ENCODE results near the gene NME4.

NME4 gene

DNA sequence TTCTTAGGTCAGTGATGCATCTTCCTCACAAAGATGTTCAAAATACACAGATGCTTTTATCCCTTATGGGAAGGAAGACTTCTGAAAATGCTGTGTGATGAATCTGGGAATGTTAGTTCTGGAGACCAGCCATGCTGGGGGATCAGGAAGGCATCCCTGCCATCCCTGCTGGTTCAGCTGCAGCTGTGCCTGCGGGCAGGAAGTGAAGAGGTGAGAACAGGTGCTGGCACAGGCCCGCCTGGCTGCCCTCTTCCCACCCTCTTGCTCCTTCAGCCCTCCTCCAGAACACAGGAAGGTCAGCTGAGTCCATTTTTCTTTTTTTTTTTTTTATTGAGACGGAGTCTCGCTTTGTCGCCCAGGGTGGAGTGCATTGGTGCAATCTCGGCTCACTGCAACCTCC is 43.6 kb downstream of the NME4 start:
- Histone ChIP-seq H2BK5ac (ENCODE audit: low read length) (peak overlapping the region; percentile 5), H4K91ac (ENCODE audit: low read depth, low read length, poor library complexity) (no peak overlapping the region), H2AFZ (ENCODE audit: low read length) (no peak overlapping the region), H3K18ac (ENCODE audit: low read length) (no peak overlapping the region), H3K4me1 (ENCODE audit: control insufficient read depth in 2 of 2, insufficient read depth in 1 of 2, low read depth in 1 of 2, low read length in 2 of 2) (peaks cover 5 to 7% of the 10 kb centered on the region in 2 donors), H3K79me1 (ENCODE audit: low read depth, low read length) (peaks cover 6% of the 10 kb centered on the region), H3K4me3 (ENCODE audit: low read length in 2 of 2) (no peak overlapping the region), H3K9ac (ENCODE audit: low read depth, low read length, poor library complexity) (peak overlapping the region; percentile 60), H3K4me2 (ENCODE audit: insufficient read depth, low read length, poor library complexity, severe bottlenecking) (no peak overlapping the region), H3K9me3 (replicated peaks in 1 of 2; ENCODE audit: control insufficient read depth in 2 of 2, insufficient read depth in 1 of 2, low read depth in 1 of 2, low read length in 2 of 2) (no peaks in the 10 kb centered on the region), H2BK12ac (ENCODE audit: low read length) (no peak overlapping the region), H3K14ac (ENCODE audit: low read length) (no peak overlapping the region), H3K36me3 (replicated peaks in 1 of 2; ENCODE audit: control insufficient read depth in 2 of 2, insufficient read depth in 2 of 2, low read length in 2 of 2) (peaks cover 7 to 50% of the 10 kb centered on the region in 2 donors), H2BK15ac (ENCODE audit: low read length) (no peak overlapping the region), H3K23ac (ENCODE audit: low read depth, low read length, poor library complexity) (no peak overlapping the region), H3K27me3 (ENCODE audit: control insufficient read depth in 3 of 3, insufficient read depth in 3 of 3, low read depth in 1 of 3, low read length in 3 of 3) (no peaks in the 10 kb centered on the region), H3K4ac (ENCODE audit: low read length) (no peak overlapping the region), H2BK120ac (ENCODE audit: low read depth, low read length) (no peak overlapping the region), H3K27ac (replicated peaks; ENCODE audit: low read length) (no peak overlapping the region), H2AK5ac (ENCODE audit: low read depth, low read length) (no peak overlapping the region), H4K8ac (ENCODE audit: low read depth, low read length) (no peak overlapping the region)
- no peak for DNase-seq (ENCODE audit: low spot score)
- WGBS, 2 donors (ENCODE audit: extremely low coverage in 2 of 2, insufficient read length in 2 of 2, insufficient replicate concordance in 1 of 2), result no CpG with 5 or more reads among the region's 6 CpGs

DNA sequence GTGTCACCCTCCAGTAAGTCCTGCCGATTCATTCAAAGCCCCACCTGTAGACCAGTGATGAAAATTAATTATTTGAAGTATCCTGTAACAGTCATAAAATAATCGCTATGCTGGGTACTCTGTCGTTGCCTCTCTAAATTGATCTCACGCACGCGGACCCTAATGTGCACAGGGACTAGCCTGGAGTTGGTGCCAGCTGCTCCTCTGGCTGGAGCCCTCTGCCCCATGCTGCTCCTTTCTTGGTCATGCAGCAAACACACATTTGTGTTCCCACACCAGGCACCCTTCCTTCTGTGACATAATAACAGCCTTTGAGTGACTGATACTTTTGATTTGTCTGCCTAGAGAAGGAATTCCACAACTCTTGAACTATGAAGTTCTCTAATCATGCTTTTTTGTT is 44.4 kb downstream of the NME4 start:
- no peak for DNase-seq (ENCODE audit: low spot score)
- Histone ChIP-seq H3K14ac (ENCODE audit: low read length) (no peak overlapping the region), H3K23ac (ENCODE audit: low read depth, low read length, poor library complexity) (no peak overlapping the region), H2BK120ac (ENCODE audit: low read depth, low read length) (no peak overlapping the region), H3K79me1 (ENCODE audit: low read depth, low read length) (peaks cover 13% of the 10 kb centered on the region), H2AK5ac (ENCODE audit: low read depth, low read length) (no peak overlapping the region), H4K91ac (ENCODE audit: low read depth, low read length, poor library complexity) (no peak overlapping the region), H3K27me3 (ENCODE audit: control insufficient read depth in 3 of 3, insufficient read depth in 3 of 3, low read depth in 1 of 3, low read length in 3 of 3) (no peaks in the 10 kb centered on the region), H3K4ac (ENCODE audit: low read length) (no peak overlapping the region), H3K9me3 (replicated peaks in 1 of 2; ENCODE audit: control insufficient read depth in 2 of 2, insufficient read depth in 1 of 2, low read depth in 1 of 2, low read length in 2 of 2) (no peaks in the 10 kb centered on the region), H3K4me2 (ENCODE audit: insufficient read depth, low read length, poor library complexity, severe bottlenecking) (no peak overlapping the region), H3K4me3 (ENCODE audit: low read length in 2 of 2) (no peak overlapping the region), H3K18ac (ENCODE audit: low read length) (no peak overlapping the region), H2BK5ac (ENCODE audit: low read length) (no peak overlapping the region), H3K36me3 (replicated peaks in 1 of 2; ENCODE audit: control insufficient read depth in 2 of 2, insufficient read depth in 2 of 2, low read length in 2 of 2) (peaks cover 9 to 43% of the 10 kb centered on the region in 2 donors), H2AFZ (ENCODE audit: low read length) (no peak overlapping the region), H3K4me1 (ENCODE audit: control insufficient read depth in 2 of 2, insufficient read depth in 1 of 2, low read depth in 1 of 2, low read length in 2 of 2) (peaks cover 5 to 7% of the 10 kb centered on the region in 2 donors), H2BK15ac (ENCODE audit: low read length) (no peak overlapping the region), H2BK12ac (ENCODE audit: low read length) (no peak overlapping the region), H3K9ac (ENCODE audit: low read depth, low read length, poor library complexity) (no peak overlapping the region), H3K27ac (replicated peaks; ENCODE audit: low read length) (no peak overlapping the region), H4K8ac (ENCODE audit: low read depth, low read length) (no peak overlapping the region)
- no CpG with 5 or more reads among the region's 6 CpGs for WGBS, 2 donors (ENCODE audit: extremely low coverage in 2 of 2, insufficient read length in 2 of 2, insufficient replicate concordance in 1 of 2)

DNA sequence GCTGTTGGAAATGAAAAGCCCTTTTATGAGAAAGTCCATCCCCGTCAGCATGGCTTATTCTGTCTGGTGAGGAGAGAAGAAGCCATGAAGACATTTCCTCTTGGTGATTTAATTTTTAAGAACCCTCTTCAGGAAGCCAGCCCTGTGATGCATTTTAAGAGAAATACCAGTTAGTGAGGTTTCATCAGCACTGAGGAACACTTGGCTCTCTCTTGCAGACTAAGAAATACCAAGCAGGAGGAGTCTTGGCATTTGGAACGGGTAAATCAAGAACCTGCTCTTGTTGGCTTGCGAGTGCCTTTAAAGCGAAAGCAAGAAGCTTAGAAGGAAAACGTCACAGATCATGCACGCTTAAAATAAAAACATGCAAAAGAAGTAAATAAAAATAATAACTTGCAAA is 46.0 kb downstream of the NME4 start:
- Histone ChIP-seq H3K14ac (ENCODE audit: low read length) (no peak overlapping the region), H3K36me3 (replicated peaks in 1 of 2; ENCODE audit: control insufficient read depth in 2 of 2, insufficient read depth in 2 of 2, low read length in 2 of 2) (peaks cover 9 to 40% of the 10 kb centered on the region in 2 donors), H2BK12ac (ENCODE audit: low read length) (no peak overlapping the region), H3K27ac (replicated peaks; ENCODE audit: low read length) (no peak overlapping the region), H3K4ac (ENCODE audit: low read length) (no peak overlapping the region), H3K9ac (ENCODE audit: low read depth, low read length, poor library complexity) (no peak overlapping the region), H3K4me3 (ENCODE audit: low read length in 2 of 2) (no peak overlapping the region), H3K9me3 (replicated peaks in 1 of 2; ENCODE audit: control insufficient read depth in 2 of 2, insufficient read depth in 1 of 2, low read depth in 1 of 2, low read length in 2 of 2) (no peaks in the 10 kb centered on the region), H2AK5ac (ENCODE audit: low read depth, low read length) (no peak overlapping the region), H2BK15ac (ENCODE audit: low read length) (no peak overlapping the region), H2BK120ac (ENCODE audit: low read depth, low read length) (no peak overlapping the region), H3K27me3 (ENCODE audit: control insufficient read depth in 3 of 3, insufficient read depth in 3 of 3, low read depth in 1 of 3, low read length in 3 of 3) (no peaks in the 10 kb centered on the region), H3K4me1 (ENCODE audit: control insufficient read depth in 2 of 2, insufficient read depth in 1 of 2, low read depth in 1 of 2, low read length in 2 of 2) (peaks cover 5 to 7% of the 10 kb centered on the region in 2 donors), H2BK5ac (ENCODE audit: low read length) (no peak overlapping the region), H4K8ac (ENCODE audit: low read depth, low read length) (no peak overlapping the region), H3K79me1 (ENCODE audit: low read depth, low read length) (peaks cover 14% of the 10 kb centered on the region), H3K18ac (ENCODE audit: low read length) (no peak overlapping the region), H3K4me2 (ENCODE audit: insufficient read depth, low read length, poor library complexity, severe bottlenecking) (no peak overlapping the region), H4K91ac (ENCODE audit: low read depth, low read length, poor library complexity) (no peak overlapping the region), H3K23ac (ENCODE audit: low read depth, low read length, poor library complexity) (no peak overlapping the region), H2AFZ (ENCODE audit: low read length) (no peak overlapping the region)
- no peak for DNase-seq (ENCODE audit: low spot score)
- WGBS, 2 donors (ENCODE audit: extremely low coverage in 2 of 2, insufficient read length in 2 of 2, insufficient replicate concordance in 1 of 2), result no CpG with 5 or more reads among the region's 6 CpGs

DNA sequence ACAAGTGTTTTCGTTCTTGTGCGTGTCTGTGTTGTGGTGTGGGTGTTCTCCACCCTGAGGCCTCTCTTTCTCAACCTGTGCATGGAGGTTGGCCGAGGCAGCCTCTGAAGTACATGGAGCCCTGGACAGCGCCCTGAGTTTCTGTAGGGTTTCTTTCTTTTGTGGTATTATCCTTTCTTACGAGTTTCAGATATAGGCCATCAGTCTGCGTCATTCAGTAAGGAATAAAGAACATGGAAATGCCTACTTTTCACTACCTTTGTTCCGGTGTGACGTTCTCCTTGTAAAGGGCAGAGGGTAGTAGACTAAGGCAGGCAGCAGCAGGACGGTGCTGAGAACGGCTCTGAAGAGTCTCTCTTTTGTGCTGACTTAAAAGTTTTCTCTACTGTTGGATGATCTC is 47.0 kb downstream of the NME4 start:
- no peak for DNase-seq (ENCODE audit: low spot score)
- Histone ChIP-seq H3K4me1 (ENCODE audit: control insufficient read depth in 2 of 2, insufficient read depth in 1 of 2, low read depth in 1 of 2, low read length in 2 of 2) (peaks cover 5 to 7% of the 10 kb centered on the region in 2 donors), H3K27ac (replicated peaks; ENCODE audit: low read length) (no peak overlapping the region), H3K79me1 (ENCODE audit: low read depth, low read length) (peaks cover 16% of the 10 kb centered on the region), H2BK15ac (ENCODE audit: low read length) (no peak overlapping the region), H4K8ac (ENCODE audit: low read depth, low read length) (no peak overlapping the region), H2BK12ac (ENCODE audit: low read length) (no peak overlapping the region), H3K4ac (ENCODE audit: low read length) (no peak overlapping the region), H3K9me3 (replicated peaks in 1 of 2; ENCODE audit: control insufficient read depth in 2 of 2, insufficient read depth in 1 of 2, low read depth in 1 of 2, low read length in 2 of 2) (no peaks in the 10 kb centered on the region), H4K91ac (ENCODE audit: low read depth, low read length, poor library complexity) (no peak overlapping the region), H3K9ac (ENCODE audit: low read depth, low read length, poor library complexity) (no peak overlapping the region), H3K27me3 (ENCODE audit: control insufficient read depth in 3 of 3, insufficient read depth in 3 of 3, low read depth in 1 of 3, low read length in 3 of 3) (no peaks in the 10 kb centered on the region), H3K18ac (ENCODE audit: low read length) (no peak overlapping the region), H2BK120ac (ENCODE audit: low read depth, low read length) (no peak overlapping the region), H3K14ac (ENCODE audit: low read length) (no peak overlapping the region), H3K4me3 (ENCODE audit: low read length in 2 of 2) (no peak overlapping the region), H3K36me3 (replicated peaks in 1 of 2; ENCODE audit: control insufficient read depth in 2 of 2, insufficient read depth in 2 of 2, low read length in 2 of 2) (peaks cover 9 to 39% of the 10 kb centered on the region in 2 donors), H3K23ac (ENCODE audit: low read depth, low read length, poor library complexity) (no peak overlapping the region), H2BK5ac (ENCODE audit: low read length) (no peak overlapping the region), H2AK5ac (ENCODE audit: low read depth, low read length) (no peak overlapping the region), H2AFZ (ENCODE audit: low read length) (no peak overlapping the region), H3K4me2 (ENCODE audit: insufficient read depth, low read length, poor library complexity, severe bottlenecking) (no peak overlapping the region)
- no CpG with 5 or more reads among the region's 10 CpGs for whole genome bisulfite sequencing, 2 donors (ENCODE audit: extremely low coverage in 2 of 2, insufficient read length in 2 of 2, insufficient replicate concordance in 1 of 2)

Data from neuronal stem cell (in vitro differentiated cells).